RWPE1 (cell line): ENCODE measurements around the gene STAU1.

Experiments used
- CTCF ChIA-PET: fragments of 350-600 bp; sonication (Branson Sonifier 250); formaldehyde crosslinking; extraction: SDS; loops from one replicate; lab custom pipeline; 2021; lab: Yijun Ruan, JAX
- POLR2A ChIA-PET: fragments of 400-600 bp; formaldehyde crosslinking; extraction: SDS; loops from one replicate; lab custom pipeline; 2020; ENCODE audit warnings: antibody characterized with exemption; ENCODE audit not compliant: low non-redundant PET; lab: Yijun Ruan, JAX
- DNase-seq: peaks from one replicate; pipeline ENCODE4 v3.0.0; 2012; ENCODE audit warnings: low spot score
- H3K27ac ChIP-seq: fragments of 450-650 bp; 2 replicates; pipeline ENCODE4 v1.5.1; 2017
- TF ChIP-seq, protein P1 (sequence below): fragments of 450-650 bp; conservative IDR thresholded peaks from 2 replicates; pipeline ENCODE4 v1.5.1; 2017; ENCODE audit warnings: low read depth, mild to moderate bottlenecking

STAU1 gene

DNA sequence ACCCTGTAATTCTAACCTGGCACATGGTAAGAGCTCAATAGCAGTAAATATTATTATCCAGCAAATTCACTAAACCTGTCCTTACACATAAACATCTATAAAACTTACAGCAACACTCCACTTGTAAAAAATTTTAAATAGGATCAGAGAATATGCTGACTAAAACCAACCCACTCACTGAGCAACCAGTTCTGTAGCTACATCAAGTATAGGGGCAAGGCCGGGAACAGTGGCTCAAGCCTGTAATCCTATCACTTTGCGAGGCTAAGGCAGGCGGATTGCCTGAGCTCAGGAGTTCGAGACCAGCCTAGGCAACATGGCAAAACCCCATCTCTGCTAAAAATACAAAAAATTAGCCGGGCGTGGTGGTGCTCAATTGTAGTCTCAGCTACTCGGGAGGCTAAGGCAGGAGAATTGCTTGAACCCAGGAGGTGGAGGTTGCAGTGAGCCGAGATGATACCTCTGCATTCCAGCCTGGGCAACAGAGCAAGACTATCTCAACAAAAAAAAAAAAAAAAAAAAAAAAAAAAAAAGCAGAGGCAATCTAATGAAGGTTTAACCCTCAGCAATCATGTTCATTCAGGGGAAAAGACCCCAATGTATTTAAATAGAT is 6.8 kb downstream of the STAU1 start:
- TF ChIP-seq, protein P1, sequence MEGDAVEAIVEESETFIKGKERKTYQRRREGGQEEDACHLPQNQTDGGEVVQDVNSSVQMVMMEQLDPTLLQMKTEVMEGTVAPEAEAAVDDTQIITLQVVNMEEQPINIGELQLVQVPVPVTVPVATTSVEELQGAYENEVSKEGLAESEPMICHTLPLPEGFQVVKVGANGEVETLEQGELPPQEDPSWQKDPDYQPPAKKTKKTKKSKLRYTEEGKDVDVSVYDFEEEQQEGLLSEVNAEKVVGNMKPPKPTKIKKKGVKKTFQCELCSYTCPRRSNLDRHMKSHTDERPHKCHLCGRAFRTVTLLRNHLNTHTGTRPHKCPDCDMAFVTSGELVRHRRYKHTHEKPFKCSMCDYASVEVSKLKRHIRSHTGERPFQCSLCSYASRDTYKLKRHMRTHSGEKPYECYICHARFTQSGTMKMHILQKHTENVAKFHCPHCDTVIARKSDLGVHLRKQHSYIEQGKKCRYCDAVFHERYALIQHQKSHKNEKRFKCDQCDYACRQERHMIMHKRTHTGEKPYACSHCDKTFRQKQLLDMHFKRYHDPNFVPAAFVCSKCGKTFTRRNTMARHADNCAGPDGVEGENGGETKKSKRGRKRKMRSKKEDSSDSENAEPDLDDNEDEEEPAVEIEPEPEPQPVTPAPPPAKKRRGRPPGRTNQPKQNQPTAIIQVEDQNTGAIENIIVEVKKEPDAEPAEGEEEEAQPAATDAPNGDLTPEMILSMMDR: no peak
- ChIA-PET POLR2A (interaction anchor here (1.1 kb wide), 1 partner anchor 38 kb away, joined by 9 read pairs; the partner anchor contains the start of gene DDX27), CTCF (interaction anchor here (0.6 to 2.1 kb wide), 4 partner anchors 15 to 125 kb away, joined by 3 to 5 read pairs (median 4); no protein-coding TSS in a partner anchor)
- no peak overlapping the region for H3K27ac ChIP-seq
- DNase-seq: no peak

DNA sequence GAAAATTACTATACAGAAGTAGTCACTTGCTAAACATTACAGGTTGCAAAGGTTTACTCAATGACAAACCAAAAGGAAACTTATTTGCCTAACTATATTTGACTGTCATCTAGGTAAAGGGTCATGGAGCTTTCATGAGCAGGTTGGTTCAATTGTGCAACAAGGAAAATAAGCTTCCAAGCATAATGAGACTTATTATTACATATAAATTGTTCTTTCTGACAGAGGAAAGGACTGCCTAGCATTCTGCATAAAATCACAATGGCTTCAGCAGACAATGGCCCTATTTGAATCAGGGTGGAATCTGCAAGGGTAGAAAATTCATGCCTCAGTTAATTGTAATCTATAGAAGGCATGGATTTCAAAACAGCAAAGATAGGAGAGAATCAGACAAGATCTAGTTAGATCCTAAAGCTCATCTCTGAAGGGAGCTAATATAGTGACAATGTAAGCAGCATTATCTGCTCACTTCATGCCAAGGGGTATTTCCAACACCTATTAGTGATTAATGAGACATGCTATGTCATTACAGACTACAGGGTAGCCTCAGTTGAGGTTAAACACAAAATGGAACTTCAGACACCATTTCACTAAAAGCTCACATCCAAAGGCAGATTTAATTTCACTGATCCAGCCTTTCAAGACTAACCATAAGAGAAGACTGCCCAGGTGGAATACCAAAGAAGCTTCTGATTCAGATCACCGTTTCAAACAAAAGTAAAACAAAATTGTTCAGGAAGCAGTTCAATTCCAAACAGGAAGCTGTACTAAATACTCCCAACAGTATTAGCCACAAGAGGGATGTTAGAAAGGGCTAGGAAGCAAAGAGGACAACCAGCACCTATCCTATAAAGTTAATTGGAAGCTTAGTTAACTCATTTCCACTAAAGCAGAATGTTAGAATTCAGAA is 8.5 kb downstream of the STAU1 start:
- TF ChIP-seq, protein P1: no peak
- POLR2A ChIA-PET: interaction anchor here (1.1 kb wide), 1 partner anchor 8 kb away, joined by 4 read pairs; no protein-coding TSS in a partner anchor
- CTCF ChIA-PET: interaction anchor here (0.6 to 1.3 kb wide), 7 partner anchors 10 to 47 kb away, joined by 3 to 8 read pairs (median 5); no protein-coding TSS in a partner anchor
- DNase-seq: no peak
- no peak overlapping the region for H3K27ac ChIP-seq

DNA sequence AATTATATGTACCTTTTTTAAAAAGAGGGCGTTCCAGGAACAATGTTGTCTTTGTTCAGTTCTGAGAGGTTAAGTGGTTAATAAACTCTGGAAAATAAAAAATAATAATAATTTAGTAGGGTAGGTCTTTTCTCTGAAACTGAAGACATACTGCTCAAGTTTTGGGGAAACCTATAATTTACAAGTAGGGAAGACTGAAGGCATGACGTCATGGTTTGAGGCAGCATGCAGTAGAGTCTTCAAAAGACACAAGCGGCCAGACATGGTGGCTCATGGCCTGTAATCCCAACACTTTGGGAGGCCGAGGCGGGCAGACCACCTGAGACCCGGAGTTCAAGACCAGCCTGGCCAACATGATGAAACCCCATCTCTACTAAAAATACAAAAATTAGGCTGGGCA is 14.0 kb downstream of the STAU1 start:
- TF ChIP-seq, protein P1: no peak
- ChIA-PET POLR2A (no interaction called here), CTCF (interaction anchor here (0.7 to 1.2 kb wide), 2 partner anchors 31 to 41 kb away, joined by 3 to 5 read pairs; no protein-coding TSS in a partner anchor)
- no peak overlapping the region for H3K27ac ChIP-seq
- DNase-seq: no peak

DNA sequence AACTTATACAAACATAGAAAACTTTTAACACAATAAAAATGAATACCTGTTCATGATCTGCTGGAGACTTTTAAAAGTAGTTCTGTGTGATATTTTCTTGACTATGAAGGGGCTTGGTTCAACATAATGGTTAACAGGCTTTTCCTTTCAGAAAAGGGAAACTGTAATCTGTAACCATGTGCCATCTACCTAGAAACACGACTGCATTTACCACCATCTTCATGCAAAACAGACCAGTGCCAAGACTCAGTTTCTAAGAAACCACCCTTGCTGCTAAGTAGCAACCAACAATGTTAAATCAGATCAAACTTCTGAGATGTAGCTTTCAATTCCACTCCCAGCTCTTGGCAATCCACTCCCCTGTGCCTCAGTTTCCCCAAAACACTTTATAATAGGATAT is 15.7 kb downstream of the STAU1 start:
- no peak overlapping the region for H3K27ac ChIP-seq
- ChIA-PET CTCF (no interaction called here), POLR2A (no interaction called here)
- TF ChIP-seq, protein P1: no peak
- DNase-seq: no peak

DNA sequence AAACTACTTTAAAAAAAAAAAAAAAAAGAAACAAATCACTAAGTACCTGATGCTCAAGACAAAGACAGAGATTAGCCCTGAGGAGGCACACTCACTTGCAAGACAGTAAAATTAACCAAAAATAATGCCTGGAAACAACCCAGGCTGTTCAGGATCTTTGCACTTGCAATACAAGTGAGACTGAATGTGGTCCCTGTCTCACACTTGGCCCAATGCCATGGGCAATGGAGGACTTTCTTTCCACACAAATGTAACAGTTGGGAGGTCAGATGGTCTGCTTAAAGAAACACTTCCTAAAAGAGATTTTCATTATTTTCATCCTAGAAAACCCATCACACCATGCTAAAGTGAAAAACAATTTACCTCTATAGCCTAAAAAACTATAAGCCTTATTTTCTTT is 16.2 kb downstream of the STAU1 start:
- POLR2A ChIA-PET: no interaction called here
- no peak overlapping the region for H3K27ac ChIP-seq
- TF ChIP-seq, protein P1: no peak
- CTCF ChIA-PET: no interaction called here
- DNase-seq: no peak

- TF ChIP-seq, protein P1: no peak
- DNase-seq: no peak
- H3K27ac ChIP-seq: no peak overlapping the region
- POLR2A ChIA-PET: no interaction called here
- CTCF ChIA-PET: no interaction called here
These were observed 17.4 kb downstream of the STAU1 start for GRCh38 chr20:49170714-49171113.
